Neural crest cell (in vitro differentiated cells): ENCODE measurements around the gene LYSMD2. TPM values are rescaled to one million over a fixed set of nuclear protein-coding genes. Genes with fewer than 3 reads are reported as not detected.
A peak's percentile ranks its signal among the peaks of the same experiment; 100 is the strongest.
"Not testable (repeated sequence)": the region's sequence is repeated elsewhere in the genome, so short reads cannot be mapped to it uniquely, and the experiment has no call there.

Experiments
- DNase-seq: peaks from one replicate; pipeline ENCODE4 v3.0.0; 2021; ENCODE audit warnings: low read depth, mixed read lengths, low spot score
- H3K27ac Mint-ChIP-seq: one replicate; pipeline ENCODE4 v1.8.0; 2021; ENCODE audit warnings: mild to moderate bottlenecking, mixed read lengths; ENCODE audit not compliant: unreplicated experiment
- H3K27me3 Mint-ChIP-seq: 2 replicates; pipeline ENCODE4 v1.8.0; 2021; ENCODE audit warnings: low read depth, mild to moderate bottlenecking, mixed read lengths
- H3K36me3 Mint-ChIP-seq: 2 replicates; pipeline ENCODE4 v1.8.0; 2021; ENCODE audit warnings: low read depth, mild to moderate bottlenecking, mixed read lengths
- H3K4me1 Mint-ChIP-seq: 2 replicates; pipeline ENCODE4 v1.8.0; 2021; ENCODE audit warnings: mixed read lengths
- H3K4me3 Mint-ChIP-seq: one replicate; pipeline ENCODE4 v1.8.0; 2021; ENCODE audit warnings: mild to moderate bottlenecking, mixed read lengths
- H3K9me3 Mint-ChIP-seq: 2 replicates; pipeline ENCODE4 v1.8.0; 2021; ENCODE audit warnings: mixed read lengths
- long read RNA-seq: library from polyadenylated mRNA; unstranded; transcript quantifications from one replicate; pipeline ENCODE4 v2.0.0, GENCODE V29; 2020
- total RNA-seq: library from RNA; stranded (reverse); gene quantifications from 2 replicates; pipeline ENCODE4 v1.2.1, GENCODE V29; 2021
- TF ChIP-seq, protein P1 (sequence below): fragments of 200-600 bp; sonication (generic); conservative IDR thresholded peaks from 2 replicates; pipeline ENCODE4 v1.5.0; 2021; ENCODE audit warnings: antibody characterized with exemption, mild to moderate bottlenecking

Gene LYSMD2, protein sequence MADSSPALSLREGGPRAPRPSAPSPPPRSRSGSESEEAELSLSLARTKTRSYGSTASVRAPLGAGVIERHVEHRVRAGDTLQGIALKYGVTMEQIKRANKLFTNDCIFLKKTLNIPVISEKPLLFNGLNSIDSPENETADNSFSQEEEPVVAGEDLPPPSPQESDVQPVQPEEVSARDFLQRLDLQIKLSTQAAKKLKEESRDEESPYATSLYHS
- 2.4 and 3.2 TPM in 2 replicates for total RNA-seq
- long read RNA-seq: 0 reads

DNA sequence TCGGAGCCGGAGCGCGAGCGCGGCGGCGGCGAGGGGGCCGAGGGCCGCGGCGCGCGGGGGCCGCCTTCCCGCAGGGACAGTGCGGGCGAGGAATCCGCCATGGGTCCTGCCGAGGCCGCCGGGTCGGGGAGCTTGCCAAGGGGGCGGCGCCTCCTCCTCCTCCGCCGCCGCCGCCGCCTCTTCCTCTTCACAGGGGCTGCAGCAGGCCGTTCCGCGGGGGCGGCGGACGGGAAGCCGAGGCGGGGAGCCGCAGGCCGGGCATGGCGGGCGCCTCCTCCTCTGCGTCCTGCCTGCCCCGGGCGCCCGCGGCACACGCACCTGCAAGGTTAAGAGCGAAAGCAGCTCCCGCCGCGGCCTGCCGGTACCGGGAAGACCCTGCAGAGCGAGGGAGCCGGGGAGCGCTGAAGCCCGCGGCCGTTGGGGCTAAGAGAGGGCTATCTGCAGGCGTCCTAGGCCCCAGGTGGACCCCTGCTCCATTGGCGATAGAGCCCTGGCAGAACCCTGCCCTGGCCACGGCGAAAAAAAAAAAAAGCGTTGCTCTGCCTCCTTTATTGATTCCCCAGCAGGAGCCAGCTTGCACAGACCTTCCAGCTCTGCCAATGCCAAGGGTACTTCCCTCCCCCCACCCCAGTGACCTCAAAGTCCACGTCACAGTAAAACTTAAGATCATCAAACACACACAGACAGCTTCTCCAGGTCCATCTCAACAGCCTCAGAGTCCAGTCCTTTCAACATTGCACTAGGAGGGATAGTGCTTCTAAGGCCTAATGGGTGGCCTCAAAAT lies at the start of gene LYSMD2:
Gene LYSMD2 (minus strand): TSS at position 134 of the 784 bp plus-strand sequence. CDS start 33 bp downstream, at position 101.
- Mint-ChIP-seq H3K27ac (no peak within 1 kb of the TSS), H3K4me3 (peak within 1 kb of the TSS; percentile 86), H3K4me1 (peaks cover 16% of the 10 kb centered on the region), H3K27me3 (peaks cover 36% of the 10 kb centered on the region), H3K9me3 (no peaks in the 10 kb centered on the region), H3K36me3 (no peaks in the 10 kb centered on the region)
- peak; percentile 47 for DNase-seq
- TF ChIP-seq, protein P1, sequence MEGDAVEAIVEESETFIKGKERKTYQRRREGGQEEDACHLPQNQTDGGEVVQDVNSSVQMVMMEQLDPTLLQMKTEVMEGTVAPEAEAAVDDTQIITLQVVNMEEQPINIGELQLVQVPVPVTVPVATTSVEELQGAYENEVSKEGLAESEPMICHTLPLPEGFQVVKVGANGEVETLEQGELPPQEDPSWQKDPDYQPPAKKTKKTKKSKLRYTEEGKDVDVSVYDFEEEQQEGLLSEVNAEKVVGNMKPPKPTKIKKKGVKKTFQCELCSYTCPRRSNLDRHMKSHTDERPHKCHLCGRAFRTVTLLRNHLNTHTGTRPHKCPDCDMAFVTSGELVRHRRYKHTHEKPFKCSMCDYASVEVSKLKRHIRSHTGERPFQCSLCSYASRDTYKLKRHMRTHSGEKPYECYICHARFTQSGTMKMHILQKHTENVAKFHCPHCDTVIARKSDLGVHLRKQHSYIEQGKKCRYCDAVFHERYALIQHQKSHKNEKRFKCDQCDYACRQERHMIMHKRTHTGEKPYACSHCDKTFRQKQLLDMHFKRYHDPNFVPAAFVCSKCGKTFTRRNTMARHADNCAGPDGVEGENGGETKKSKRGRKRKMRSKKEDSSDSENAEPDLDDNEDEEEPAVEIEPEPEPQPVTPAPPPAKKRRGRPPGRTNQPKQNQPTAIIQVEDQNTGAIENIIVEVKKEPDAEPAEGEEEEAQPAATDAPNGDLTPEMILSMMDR: no peak

DNA sequence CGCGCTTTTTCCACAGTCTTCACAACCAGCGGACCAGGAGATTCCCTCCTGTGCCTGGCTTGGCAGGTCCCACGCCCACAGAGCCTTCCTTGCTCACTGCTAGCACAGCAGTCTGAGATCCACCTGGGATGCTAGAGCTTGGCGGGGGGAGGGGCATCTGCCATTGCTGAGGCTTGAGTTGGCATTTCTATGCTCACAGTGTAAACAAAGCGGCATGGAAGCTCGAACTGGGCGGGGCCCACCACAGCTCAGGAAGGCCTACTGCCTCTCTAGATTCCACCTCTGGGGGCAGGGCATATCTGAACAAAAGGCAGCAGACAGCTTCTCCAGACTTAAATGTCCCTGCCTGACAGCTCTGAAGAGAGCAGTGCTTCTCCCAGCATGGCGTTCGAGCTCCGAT lies 49.7 kb upstream of the LYSMD2 start:
- H3K27me3 Mint-ChIP-seq, DNase-seq: not testable (repeated sequence)

DNA sequence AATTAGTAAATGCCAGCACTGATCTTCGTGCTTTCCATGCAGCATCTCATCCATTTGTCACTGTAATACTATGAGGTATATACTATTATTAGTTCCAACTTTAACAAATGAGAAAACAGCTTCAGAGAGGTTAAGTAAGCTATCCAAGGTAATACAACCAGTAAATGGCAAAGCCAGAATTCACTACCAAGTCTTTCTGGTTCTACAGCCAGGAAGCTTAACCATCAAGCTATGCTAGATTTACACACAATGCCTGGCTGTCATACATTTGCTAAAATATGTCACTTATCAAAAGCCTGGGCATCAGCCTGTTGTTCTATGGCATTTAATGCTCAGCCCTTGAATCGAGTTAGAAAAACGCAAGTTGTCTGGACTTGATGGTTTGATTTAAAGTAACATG lies 46.5 kb upstream of the LYSMD2 start:
- H3K4me1 Mint-ChIP-seq: no peaks in the 10 kb centered on the region

More for the DNA sequence above, 49.7 kb upstream of the LYSMD2 start:
- not testable (repeated sequence) for H3K4me1 Mint-ChIP-seq, H3K27ac Mint-ChIP-seq, H3K4me3 Mint-ChIP-seq
- Mint-ChIP-seq H3K36me3 (peaks cover 49% of the 10 kb centered on the region), H3K9me3 (peaks cover 11% of the 10 kb centered on the region)

DNA sequence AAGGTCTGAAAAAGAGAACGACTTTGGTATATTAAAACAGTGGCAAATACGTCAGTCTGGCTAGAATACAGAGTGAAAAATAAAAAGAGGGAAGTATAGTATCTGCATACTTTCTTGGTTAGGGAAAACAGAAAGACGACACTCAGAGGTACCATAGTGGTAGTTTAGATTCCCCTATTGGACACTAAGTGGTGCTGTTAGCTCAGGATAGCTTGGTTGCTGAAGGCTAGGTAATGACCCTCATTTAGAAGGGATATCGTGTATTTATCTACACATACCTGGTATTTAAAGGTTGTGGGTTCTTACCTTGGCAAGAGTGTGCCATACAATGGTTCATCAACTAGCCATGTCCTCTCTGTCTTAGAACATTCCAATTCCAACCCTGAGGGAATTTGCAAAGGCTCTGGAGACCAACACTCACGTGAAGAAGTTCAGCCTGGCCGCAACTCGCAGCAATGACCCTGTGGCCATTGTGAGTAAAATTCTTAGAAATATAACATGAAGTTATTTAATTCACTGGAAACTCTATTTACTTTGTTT lies 45.0 kb upstream of the LYSMD2 start:
- Mint-ChIP-seq H3K4me1 (no peaks in the 10 kb centered on the region), H3K27me3 (no peaks in the 10 kb centered on the region)

More for the DNA sequence above, 46.5 kb upstream of the LYSMD2 start:
- TF ChIP-seq, protein P1: no peak
- Mint-ChIP-seq H3K4me3 (no peak overlapping the region), H3K27ac (no peak overlapping the region), H3K36me3 (peaks cover 49% of the 10 kb centered on the region), H3K9me3 (peaks cover 6% of the 10 kb centered on the region), H3K27me3 (no peaks in the 10 kb centered on the region)
- no peak for DNase-seq

DNA sequence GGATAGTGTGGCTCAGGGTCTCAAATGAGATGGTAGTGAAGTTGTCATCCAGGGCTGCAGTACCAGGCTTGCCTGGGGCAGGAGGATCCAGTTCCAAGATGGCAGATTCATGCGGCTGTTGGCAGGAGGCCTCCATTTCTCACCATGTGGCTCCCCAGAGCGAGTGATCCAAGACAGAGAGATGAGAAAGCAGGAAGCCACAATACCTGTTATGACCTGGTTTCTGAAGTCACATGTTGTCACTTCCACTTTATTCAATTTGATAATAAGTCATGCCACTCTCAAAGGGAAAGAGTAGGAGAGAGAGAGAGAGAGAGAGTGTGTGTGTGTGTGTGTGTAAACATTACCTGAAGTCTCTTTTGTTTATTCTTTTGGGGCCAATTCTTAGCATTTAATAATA lies 44.1 kb upstream of the LYSMD2 start:
- peaks cover 34% of the 10 kb centered on the region for H3K36me3 Mint-ChIP-seq
- H3K27ac Mint-ChIP-seq: no peak overlapping the region
- H3K9me3 Mint-ChIP-seq: peaks cover 5% of the 10 kb centered on the region
- TF ChIP-seq, protein P1: no peak
- no peak overlapping the region for H3K4me3 Mint-ChIP-seq
- DNase-seq: no peak
- H3K27me3 Mint-ChIP-seq: no peaks in the 10 kb centered on the region
- peaks cover 5% of the 10 kb centered on the region for H3K4me1 Mint-ChIP-seq

More for the DNA sequence above, 45.0 kb upstream of the LYSMD2 start:
- H3K4me3 Mint-ChIP-seq: no peak overlapping the region
- H3K36me3 Mint-ChIP-seq: peaks cover 34% of the 10 kb centered on the region
- no peak overlapping the region for H3K27ac Mint-ChIP-seq
- TF ChIP-seq, protein P1: peak; percentile 61
- DNase-seq: no peak
- H3K9me3 Mint-ChIP-seq: peaks cover 2% of the 10 kb centered on the region
